ENCODE data around the gene KAT7.
A peak's percentile ranks its signal among the peaks of the same experiment; 100 is the strongest.

The KAT7 gene

GRCh38 chr17:49784636-49785035 is 3.8 kb upstream of the KAT7 start:
- no peak overlapping the region for H3K4me3 ChIP-seq (ENCODE audit: low read depth, low read length)
- no peak for DNase-seq (ENCODE audit: low read depth)
- no peak for TF ChIP-seq CTCF (IDR thresholded peaks at IDR 0.05; ENCODE audit: low read depth, low read length, missing control alignments)

GRCh38 chr17:49787884-49788477 is 500 bp upstream of the KAT7 start:
- H3K4me3 ChIP-seq (ENCODE audit: low read depth, low read length): peak overlapping the region; percentile 94
- TF ChIP-seq CTCF (IDR thresholded peaks at IDR 0.05; ENCODE audit: low read depth, low read length, missing control alignments): no peak
- peak; percentile 24 for DNase-seq (ENCODE audit: low read depth)

- no peak for DNase-seq (ENCODE audit: low read depth)
- peak overlapping the region; percentile 38 for H3K4me3 ChIP-seq (ENCODE audit: low read depth, low read length)
- TF ChIP-seq CTCF (IDR thresholded peaks at IDR 0.05; ENCODE audit: low read depth, low read length, missing control alignments): no peak
Measured at GRCh38 chr17:49789243-49789578, 730 bp downstream of the KAT7 start.

- no peak for DNase-seq (ENCODE audit: low read depth)
- H3K4me3 ChIP-seq (ENCODE audit: low read depth, low read length): no peak overlapping the region
- TF ChIP-seq CTCF (IDR thresholded peaks at IDR 0.05; ENCODE audit: low read depth, low read length, missing control alignments): no peak
Measured at GRCh38 chr17:49793309-49793708, 4.8 kb downstream of the KAT7 start.

- no peak for DNase-seq (ENCODE audit: low read depth)
- TF ChIP-seq CTCF (IDR thresholded peaks at IDR 0.05; ENCODE audit: low read depth, low read length, missing control alignments): no peak
- no peak overlapping the region for H3K4me3 ChIP-seq (ENCODE audit: low read depth, low read length)
Measured at GRCh38 chr17:49795372-49795771, 6.9 kb downstream of the KAT7 start.

- no peak for DNase-seq (ENCODE audit: low read depth)
- no peak for TF ChIP-seq CTCF (IDR thresholded peaks at IDR 0.05; ENCODE audit: low read depth, low read length, missing control alignments)
- H3K4me3 ChIP-seq (ENCODE audit: low read depth, low read length): no peak overlapping the region
Measured at GRCh38 chr17:49798182-49798581, 9.7 kb downstream of the KAT7 start.

GRCh38 chr17:49798738-49799137 is 10.3 kb downstream of the KAT7 start:
- DNase-seq (ENCODE audit: low read depth): no peak
- TF ChIP-seq CTCF (IDR thresholded peaks at IDR 0.05; ENCODE audit: low read depth, low read length, missing control alignments): no peak
- no peak overlapping the region for H3K4me3 ChIP-seq (ENCODE audit: low read depth, low read length)
